GM18505 (cell line): Measurements from ENCODE around the gene GNAZ.
"Not testable (repeated sequence)": the region's sequence is repeated elsewhere in the genome, so short reads cannot be mapped to it uniquely, and the experiment has no call there.

ENCODE experiments used
- ATAC-seq: cut with Tn5 transposase; IDR thresholded peaks from one replicate; pipeline ENCODE4 v1.9.1; 2021; ENCODE audit not compliant: unreplicated experiment
- POLR2A ChIP-seq: IDR thresholded peaks from 4 replicates; pipeline ENCODE4 v1.6.1; 2011; ENCODE audit warnings: borderline replicate concordance; ENCODE audit not compliant: insufficient read depth, insufficient read length; ENCODE audit errors: extremely low read depth

Gene GNAZ

GRCh38 chr22:23070418-23071229, at the start of gene GNAZ:
Gene GNAZ, plus strand, starts transcription at chr22:23070519. Its CDS starts 25,177 bp downstream, at chr22:23095696.
- TF ChIP-seq POLR2A = no peak
- peak; percentile 34 for ATAC-seq

- no peak for ATAC-seq
- TF ChIP-seq POLR2A = no peak
Measured at GRCh38 chr22:23020659-23021293, 49.5 kb upstream of the GNAZ start.

GRCh38 chr22:23021660-23022353, 48.5 kb upstream of the GNAZ start:
- ATAC-seq = not testable (repeated sequence)

GRCh38 chr22:23023294-23023693, 47.0 kb upstream of the GNAZ start:
- TF ChIP-seq POLR2A = no peak
- no peak for ATAC-seq

GRCh38 chr22:23026777-23027176, 43.5 kb upstream of the GNAZ start:
- no peak for ATAC-seq
- TF ChIP-seq POLR2A = no peak

- not testable (repeated sequence) for ATAC-seq
Measured at GRCh38 chr22:23027849-23028248, 42.5 kb upstream of the GNAZ start.

- TF ChIP-seq POLR2A = no peak
- ATAC-seq = no peak
Measured at GRCh38 chr22:23029521-23030228, 40.6 kb upstream of the GNAZ start.

- ATAC-seq = no peak
Measured at GRCh38 chr22:23031381-23031780, 38.9 kb upstream of the GNAZ start.

GRCh38 chr22:23031786-23032185, 38.5 kb upstream of the GNAZ start:
- no peak for TF ChIP-seq POLR2A
- ATAC-seq = no peak

More at GRCh38 chr22:23031381-23031780, 38.9 kb upstream of the GNAZ start:
- TF ChIP-seq POLR2A = no peak

- no peak for TF ChIP-seq POLR2A
Measured at GRCh38 chr22:23032658-23033057, 37.7 kb upstream of the GNAZ start.

GRCh38 chr22:23033116-23033905, 37.0 kb upstream of the GNAZ start:
- no peak for ATAC-seq
- no peak for TF ChIP-seq POLR2A

More at GRCh38 chr22:23032658-23033057, 37.7 kb upstream of the GNAZ start:
- ATAC-seq = no peak
